Panc1 (cell line): ENCODE results near the gene C19orf38.

Source experiments
- POLR2AphosphoS5 ChIP-seq: IDR thresholded peaks from 2 replicates; pipeline ENCODE4 v1.6.1; 2012; ENCODE audit warnings: mild to moderate bottlenecking, low read depth, low read length, moderate library complexity
- SIN3A ChIP-seq: IDR thresholded peaks from 2 replicates; pipeline ENCODE4 v1.6.1; 2012; ENCODE audit warnings: low read depth, mild to moderate bottlenecking, low read length, moderate library complexity, borderline replicate concordance; ENCODE audit not compliant: insufficient read depth
- TF ChIP-seq, protein P1 (sequence below): fragments of 450-650 bp; IDR thresholded peaks from 2 replicates; pipeline ENCODE4 v1.5.1; 2017; ENCODE audit warnings: mild to moderate bottlenecking
- TF ChIP-seq, protein P2 (sequence below), 2 experiments: IDR thresholded peaks; 2 replicates each; pipeline ENCODE4 v1.6.1; 2011 to 2012; ENCODE audit warnings: low read depth in 2 of 2, control low read depth in 1 of 2, low read length in 1 of 2, mild to moderate bottlenecking in 1 of 2, moderate library complexity in 1 of 2; ENCODE audit not compliant: insufficient read depth in 1 of 2

DNA sequence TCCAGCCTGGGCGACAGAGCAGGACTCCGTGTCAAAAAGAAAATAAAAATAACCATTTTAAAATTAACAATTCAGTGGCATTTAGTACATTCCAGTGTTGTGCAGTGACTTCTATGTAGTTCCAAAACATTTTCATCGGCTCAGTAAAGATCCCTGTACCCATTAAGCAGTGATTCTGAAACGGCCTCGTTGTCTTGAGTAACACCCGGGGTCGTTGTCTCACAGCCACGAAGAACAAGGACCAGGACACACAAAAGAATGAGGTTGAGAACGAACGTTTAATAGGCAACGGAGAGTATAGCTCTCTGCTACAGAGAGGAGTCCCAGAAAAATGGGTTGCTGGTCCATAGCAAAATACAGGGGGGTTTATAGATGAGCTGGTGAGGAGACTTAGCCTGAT, 9.8 kb upstream of the C19orf38 start:
- TF ChIP-seq, protein P1, sequence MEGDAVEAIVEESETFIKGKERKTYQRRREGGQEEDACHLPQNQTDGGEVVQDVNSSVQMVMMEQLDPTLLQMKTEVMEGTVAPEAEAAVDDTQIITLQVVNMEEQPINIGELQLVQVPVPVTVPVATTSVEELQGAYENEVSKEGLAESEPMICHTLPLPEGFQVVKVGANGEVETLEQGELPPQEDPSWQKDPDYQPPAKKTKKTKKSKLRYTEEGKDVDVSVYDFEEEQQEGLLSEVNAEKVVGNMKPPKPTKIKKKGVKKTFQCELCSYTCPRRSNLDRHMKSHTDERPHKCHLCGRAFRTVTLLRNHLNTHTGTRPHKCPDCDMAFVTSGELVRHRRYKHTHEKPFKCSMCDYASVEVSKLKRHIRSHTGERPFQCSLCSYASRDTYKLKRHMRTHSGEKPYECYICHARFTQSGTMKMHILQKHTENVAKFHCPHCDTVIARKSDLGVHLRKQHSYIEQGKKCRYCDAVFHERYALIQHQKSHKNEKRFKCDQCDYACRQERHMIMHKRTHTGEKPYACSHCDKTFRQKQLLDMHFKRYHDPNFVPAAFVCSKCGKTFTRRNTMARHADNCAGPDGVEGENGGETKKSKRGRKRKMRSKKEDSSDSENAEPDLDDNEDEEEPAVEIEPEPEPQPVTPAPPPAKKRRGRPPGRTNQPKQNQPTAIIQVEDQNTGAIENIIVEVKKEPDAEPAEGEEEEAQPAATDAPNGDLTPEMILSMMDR, result no peak
- no peak for TF ChIP-seq POLR2AphosphoS5
- TF ChIP-seq, protein P2, sequence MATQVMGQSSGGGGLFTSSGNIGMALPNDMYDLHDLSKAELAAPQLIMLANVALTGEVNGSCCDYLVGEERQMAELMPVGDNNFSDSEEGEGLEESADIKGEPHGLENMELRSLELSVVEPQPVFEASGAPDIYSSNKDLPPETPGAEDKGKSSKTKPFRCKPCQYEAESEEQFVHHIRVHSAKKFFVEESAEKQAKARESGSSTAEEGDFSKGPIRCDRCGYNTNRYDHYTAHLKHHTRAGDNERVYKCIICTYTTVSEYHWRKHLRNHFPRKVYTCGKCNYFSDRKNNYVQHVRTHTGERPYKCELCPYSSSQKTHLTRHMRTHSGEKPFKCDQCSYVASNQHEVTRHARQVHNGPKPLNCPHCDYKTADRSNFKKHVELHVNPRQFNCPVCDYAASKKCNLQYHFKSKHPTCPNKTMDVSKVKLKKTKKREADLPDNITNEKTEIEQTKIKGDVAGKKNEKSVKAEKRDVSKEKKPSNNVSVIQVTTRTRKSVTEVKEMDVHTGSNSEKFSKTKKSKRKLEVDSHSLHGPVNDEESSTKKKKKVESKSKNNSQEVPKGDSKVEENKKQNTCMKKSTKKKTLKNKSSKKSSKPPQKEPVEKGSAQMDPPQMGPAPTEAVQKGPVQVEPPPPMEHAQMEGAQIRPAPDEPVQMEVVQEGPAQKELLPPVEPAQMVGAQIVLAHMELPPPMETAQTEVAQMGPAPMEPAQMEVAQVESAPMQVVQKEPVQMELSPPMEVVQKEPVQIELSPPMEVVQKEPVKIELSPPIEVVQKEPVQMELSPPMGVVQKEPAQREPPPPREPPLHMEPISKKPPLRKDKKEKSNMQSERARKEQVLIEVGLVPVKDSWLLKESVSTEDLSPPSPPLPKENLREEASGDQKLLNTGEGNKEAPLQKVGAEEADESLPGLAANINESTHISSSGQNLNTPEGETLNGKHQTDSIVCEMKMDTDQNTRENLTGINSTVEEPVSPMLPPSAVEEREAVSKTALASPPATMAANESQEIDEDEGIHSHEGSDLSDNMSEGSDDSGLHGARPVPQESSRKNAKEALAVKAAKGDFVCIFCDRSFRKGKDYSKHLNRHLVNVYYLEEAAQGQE (IDR thresholded peaks at IDR 0.05; ENCODE audit: insufficient read depth in 1 of 2, low read depth in 2 of 2, low read length in 1 of 2), result no peak
- no peak for TF ChIP-seq SIN3A
